Activated CD4-positive, CD25-positive, alpha-beta regulatory T cell (primary cell): Measurements from ENCODE around the gene NF1.

Experiments
- DNase-seq, 4 experiments: peaks; one replicate each; lab custom pipeline; 2025; lab: John Stamatoyannopoulos, UW

NF1 gene

GRCh38 chr17:31307640-31308039, 212.9 kb downstream of the NF1 start:
- DNase-seq: no peak

GRCh38 chr17:31308372-31309334, 213.9 kb downstream of the NF1 start:
- no peak for DNase-seq

DNA sequence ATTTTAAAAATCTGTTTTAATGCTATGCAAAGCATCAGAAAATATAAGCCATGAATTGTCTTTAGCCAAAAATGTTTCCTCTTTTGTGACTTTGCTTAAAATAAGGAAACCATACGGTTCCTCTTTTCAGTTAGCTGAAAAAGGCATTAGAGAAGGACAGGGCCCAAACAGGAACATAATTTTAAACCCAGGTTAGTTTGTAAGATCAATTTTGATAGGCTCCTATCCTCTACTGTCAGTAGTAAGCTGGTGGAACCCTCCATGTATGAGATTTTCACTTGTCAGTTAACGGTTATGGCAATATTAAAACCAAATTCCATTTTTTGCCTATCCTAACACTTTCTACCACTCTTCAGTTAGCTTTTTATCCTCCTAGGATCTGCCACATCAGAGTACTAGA, 214.8 kb downstream of the NF1 start:
- DNase-seq: no peak

DNA sequence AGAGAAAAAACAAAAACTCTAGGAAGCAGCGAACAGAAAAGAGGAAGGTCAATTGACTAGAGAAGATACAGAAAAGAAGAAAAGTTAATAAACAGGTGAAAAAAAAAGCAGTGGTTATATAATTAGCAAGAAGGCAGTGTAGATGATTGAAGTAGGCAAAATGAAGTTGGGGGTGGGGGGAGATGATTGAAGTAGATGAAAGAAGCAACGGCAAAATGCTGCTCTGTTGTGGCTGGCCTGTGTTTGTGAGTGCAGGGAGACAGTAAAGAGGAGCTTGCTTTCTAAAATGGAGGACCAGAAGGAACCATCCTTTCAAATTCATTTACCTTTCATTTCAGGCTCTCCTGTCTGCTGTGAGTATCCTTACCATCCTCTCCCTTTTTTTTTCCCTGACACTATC, 215.5 kb downstream of the NF1 start:
- peak in 2 of 4 experiments; percentile 19 to 32 for DNase-seq

- DNase-seq: no peak
Observed at GRCh38 chr17:31310886-31311285, 216.1 kb downstream of the NF1 start.

GRCh38 chr17:31311526-31311925, 216.7 kb downstream of the NF1 start:
- DNase-seq: no peak

GRCh38 chr17:31312223-31312622, 217.4 kb downstream of the NF1 start:
- peak in 1 of 4 experiments; percentile 23 for DNase-seq

DNA sequence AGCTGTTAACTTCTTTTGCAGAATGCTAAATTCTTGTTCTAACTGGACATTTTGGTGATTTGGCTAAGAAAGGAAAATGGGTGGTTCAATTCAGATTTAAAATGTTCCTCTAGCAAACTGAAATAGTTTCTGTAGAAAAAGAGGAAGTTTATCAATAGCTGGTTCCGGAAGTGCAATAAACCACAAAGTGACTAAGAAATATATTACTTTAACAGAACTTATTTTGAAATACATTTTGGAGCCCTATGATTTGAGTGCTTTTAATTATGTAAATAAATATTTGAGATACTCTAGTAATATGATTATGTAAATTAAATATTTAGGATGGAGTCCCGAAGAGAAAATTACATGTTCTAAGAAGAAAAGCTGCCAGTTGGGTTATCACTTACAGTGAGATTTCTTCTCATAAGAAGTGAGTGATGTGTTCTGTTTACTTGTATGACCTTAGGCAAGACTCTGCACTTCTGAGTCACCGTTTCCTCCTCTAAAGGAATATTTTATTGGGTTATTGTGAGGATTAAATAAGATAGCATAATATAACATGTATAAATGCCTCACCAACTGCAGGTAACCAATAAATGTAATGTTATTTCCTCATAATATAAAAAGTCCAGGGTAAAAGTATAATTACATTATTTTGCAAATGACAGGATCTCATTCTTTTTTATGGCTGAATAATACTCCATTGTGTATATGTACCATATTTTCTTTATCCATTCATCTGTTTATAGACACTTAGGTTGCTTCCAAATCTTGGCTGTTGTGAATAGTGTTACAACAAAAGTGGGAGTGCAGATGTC, 219.4 kb downstream of the NF1 start, which contains the start of gene EVI2B:
TSS of gene EVI2B (minus strand) at position 73 of the 800 bp plus-strand sequence. CDS start 8,445 bp downstream, outside the sequence.
- DNase-seq: no peak

DNA sequence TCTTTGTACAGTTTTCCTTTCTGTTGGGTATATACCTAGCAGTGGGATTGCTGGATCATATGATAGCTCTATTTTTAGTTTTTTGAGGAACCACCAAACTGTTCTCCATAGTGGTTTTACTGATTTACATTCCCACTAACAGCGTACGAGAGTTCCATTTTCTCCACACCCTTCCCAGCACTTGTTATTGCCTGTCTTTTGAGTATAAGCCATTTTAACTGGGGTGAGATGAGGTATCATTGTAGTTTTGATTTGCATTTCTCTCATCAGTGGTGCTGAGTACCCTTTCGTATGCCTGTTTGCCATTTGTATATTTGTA, 220.0 kb downstream of the NF1 start:
- DNase-seq: no peak

- peak in 1 of 4 experiments; percentile 8 for DNase-seq
Observed at GRCh38 chr17:31318298-31318801, 223.6 kb downstream of the NF1 start.

DNA sequence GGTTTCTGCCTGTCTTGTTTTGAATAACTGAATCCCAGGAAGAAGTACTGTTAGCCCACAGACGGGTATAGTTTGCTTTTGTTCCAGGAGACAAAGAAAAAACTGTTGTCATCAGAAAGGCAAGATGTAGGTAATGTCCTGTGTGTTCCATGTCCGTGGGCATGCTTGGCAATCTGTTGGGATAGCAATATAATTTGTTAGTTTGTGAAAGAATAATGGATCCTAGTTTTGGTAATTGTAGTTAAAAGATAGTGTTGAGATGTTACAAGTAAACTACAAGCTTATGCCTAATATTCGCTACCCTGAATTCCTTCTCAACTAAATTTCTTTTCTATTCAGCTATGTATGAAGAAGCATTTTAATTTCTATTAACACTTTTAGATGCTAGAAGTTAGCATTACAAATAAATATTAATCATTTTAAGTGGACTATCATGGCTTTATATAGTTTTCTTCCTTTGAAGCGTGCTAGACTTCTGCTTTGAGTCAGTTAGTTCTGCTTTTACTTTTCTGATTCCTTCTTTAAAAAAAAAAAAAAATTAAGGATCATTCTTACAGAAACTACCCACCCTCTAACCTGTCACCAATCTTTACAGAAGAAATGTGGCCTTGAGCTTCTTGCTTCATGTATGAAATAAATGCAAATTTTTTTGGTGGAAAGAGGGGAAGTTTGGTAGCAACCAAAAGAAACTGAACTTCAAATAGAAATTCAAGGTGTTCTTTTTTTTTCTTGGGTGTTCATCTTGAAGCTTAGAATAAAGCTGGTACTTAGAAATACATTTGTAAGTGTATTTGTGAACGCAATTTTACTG, 224.3 kb downstream of the NF1 start:
- DNase-seq: no peak

GRCh38 chr17:31320241-31320640, 225.5 kb downstream of the NF1 start:
- DNase-seq: no peak

GRCh38 chr17:31320791-31321190, 226.0 kb downstream of the NF1 start:
- no peak for DNase-seq

- peak in 3 of 4 experiments; percentile 10 to 18 (median 12) for DNase-seq
Observed at GRCh38 chr17:31321481-31321880, 226.7 kb downstream of the NF1 start, which contains the start of gene EVI2A. TSS of gene EVI2A (minus strand) at chr17:31321622. CDS start at chr17:31319013, 2,609 bp downstream.

- no peak for DNase-seq
Observed at GRCh38 chr17:31321966-31322365, 227.2 kb downstream of the NF1 start.

DNA sequence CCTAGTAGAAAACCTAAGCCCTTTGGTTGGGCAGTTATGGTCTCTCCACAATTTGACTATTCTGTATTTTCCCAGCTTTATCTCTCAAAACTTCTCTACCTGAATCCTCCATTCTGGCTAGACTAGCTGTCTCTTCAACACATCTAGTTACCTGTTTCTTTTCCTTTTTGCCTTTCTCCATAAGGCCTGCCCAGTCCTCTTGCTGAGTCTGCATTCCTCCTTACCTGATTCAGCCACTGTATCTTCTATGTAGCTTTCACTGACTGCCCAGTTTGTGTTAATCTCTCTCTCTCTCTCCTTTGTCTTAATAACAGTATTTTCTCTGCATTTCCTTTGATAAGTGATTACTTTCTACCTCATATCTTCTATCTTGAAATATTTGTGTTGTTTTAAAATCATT, 228.8 kb downstream of the NF1 start:
- no peak for DNase-seq

GRCh38 chr17:31327534-31328159, 232.9 kb downstream of the NF1 start:
- no peak for DNase-seq

- no peak for DNase-seq
Observed at GRCh38 chr17:31328160-31328535, 233.4 kb downstream of the NF1 start.

DNA sequence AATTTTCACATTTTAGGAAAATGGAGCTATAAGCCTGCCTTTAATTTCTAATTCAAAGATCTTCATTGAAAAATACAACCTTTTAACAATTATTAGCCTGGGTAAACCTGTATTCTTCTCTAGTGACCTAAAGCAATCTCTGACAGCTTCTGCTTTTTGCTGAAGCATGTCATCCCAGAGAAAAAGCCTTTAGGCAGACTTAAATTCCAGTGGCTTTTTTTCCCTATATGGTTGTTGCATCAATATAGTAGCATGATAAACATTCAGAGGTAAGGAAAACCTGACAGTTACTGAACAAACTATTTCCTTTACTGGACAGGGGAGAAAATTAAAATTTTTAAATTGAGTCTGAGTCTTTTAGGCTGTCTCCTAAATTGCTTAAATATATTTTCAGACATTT, 234.4 kb downstream of the NF1 start:
- DNase-seq: no peak

DNA sequence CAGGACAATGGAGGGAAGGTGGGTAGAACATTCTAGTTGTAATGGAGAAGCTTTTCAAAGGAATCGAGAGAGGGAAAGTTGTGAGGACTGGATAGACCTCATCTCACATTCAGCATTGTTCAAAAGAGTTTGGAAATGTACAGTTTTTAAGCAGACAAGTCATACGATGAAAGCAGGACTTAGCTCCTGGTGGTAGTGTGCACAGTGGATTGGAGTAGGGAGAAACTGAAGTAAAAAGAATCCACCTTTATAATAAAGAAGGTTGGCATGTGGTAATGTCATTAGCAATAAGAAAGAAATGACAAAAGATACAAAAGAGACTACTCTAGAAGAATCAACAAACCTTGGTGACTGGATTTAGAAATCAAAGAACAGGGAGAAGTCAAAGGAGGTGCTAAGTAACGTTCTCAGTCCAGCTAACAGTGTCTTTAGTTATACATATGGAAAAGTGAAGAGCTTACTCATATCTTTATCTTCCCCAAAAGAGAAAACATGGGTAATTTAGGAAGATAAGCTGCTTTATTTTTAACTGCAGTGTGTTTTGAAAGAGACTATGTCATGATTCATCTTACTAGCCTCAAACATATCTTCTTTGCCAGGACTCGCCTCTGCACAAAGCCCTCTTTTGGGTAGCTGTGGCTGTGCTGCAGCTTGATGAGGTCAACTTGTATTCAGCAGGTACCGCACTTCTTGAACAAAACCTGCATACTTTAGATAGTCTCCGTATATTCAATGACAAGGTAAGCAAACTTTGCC, 245.3 kb downstream of the NF1 start:
- no peak for DNase-seq
